Measurements from ENCODE around the gene FTL. TPM values are rescaled to one million over a fixed set of nuclear protein-coding genes. Genes with fewer than 3 reads are reported as not detected.
A peak's percentile ranks its signal among the peaks of the same experiment; 100 is the strongest.
"Not testable (repeated sequence)": the region's sequence is repeated elsewhere in the genome, so short reads cannot be mapped to it uniquely, and the experiment has no call there.

Gene FTL
- total RNA-seq, 3 donors from 2014 or later: 1,659 to 1,792 (median 1,691) TPM

DNA sequence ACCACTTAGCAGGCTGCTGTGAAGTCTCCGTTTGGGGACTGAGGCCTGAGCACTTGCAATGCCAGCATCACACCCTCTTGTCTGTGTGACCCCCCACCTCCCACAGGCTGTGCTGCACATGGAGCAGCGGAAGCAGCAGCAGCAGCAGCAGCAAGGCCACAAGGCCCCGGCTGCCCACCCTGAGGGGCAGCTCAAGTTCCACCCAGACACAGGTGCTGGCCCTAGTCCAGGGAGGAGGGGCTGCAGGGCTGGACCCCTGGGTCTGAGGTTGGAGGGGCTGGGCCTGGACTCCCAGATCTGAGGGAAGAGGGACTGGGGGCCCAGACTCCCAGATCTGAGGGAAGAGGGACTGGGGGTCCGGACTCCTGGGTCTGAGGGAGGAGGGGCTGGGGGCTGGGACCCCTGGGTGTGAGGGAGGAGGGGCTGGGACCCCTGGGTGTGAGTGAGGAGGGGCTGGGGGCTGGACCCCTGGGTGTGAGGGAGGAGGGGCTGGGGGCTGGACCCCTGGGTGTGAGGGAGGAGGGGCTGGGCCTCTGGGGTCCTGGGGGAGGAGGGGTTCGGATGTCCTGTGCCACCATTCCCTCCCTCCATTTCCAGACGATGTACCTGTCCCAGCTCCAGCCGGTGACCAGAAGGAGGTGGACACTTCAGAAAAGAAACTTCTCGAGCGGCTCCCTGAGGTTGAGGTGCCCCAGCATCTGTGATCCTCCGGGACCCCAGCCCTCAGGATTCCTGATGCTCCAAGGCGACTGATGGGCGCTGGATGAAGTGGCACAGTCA is 43.2 kb upstream of the FTL start:
- Histone ChIP-seq H3K4me1 (ENCODE audit: low read depth) (no peaks in the 10 kb centered on the region), H3K9me3 (no peaks in the 10 kb centered on the region), H3K4me3 (no peak overlapping the region), H3K36me3 (ENCODE audit: low read depth) (no peaks in the 10 kb centered on the region)
- no peak for ATAC-seq
- intact Hi-C loops (cut with DNase I, micrococcal nuclease): no loop called here
- DNase-seq: no peak
- TF ChIP-seq, protein P1, sequence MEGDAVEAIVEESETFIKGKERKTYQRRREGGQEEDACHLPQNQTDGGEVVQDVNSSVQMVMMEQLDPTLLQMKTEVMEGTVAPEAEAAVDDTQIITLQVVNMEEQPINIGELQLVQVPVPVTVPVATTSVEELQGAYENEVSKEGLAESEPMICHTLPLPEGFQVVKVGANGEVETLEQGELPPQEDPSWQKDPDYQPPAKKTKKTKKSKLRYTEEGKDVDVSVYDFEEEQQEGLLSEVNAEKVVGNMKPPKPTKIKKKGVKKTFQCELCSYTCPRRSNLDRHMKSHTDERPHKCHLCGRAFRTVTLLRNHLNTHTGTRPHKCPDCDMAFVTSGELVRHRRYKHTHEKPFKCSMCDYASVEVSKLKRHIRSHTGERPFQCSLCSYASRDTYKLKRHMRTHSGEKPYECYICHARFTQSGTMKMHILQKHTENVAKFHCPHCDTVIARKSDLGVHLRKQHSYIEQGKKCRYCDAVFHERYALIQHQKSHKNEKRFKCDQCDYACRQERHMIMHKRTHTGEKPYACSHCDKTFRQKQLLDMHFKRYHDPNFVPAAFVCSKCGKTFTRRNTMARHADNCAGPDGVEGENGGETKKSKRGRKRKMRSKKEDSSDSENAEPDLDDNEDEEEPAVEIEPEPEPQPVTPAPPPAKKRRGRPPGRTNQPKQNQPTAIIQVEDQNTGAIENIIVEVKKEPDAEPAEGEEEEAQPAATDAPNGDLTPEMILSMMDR (IDR thresholded peaks at IDR 0.05): no peak

DNA sequence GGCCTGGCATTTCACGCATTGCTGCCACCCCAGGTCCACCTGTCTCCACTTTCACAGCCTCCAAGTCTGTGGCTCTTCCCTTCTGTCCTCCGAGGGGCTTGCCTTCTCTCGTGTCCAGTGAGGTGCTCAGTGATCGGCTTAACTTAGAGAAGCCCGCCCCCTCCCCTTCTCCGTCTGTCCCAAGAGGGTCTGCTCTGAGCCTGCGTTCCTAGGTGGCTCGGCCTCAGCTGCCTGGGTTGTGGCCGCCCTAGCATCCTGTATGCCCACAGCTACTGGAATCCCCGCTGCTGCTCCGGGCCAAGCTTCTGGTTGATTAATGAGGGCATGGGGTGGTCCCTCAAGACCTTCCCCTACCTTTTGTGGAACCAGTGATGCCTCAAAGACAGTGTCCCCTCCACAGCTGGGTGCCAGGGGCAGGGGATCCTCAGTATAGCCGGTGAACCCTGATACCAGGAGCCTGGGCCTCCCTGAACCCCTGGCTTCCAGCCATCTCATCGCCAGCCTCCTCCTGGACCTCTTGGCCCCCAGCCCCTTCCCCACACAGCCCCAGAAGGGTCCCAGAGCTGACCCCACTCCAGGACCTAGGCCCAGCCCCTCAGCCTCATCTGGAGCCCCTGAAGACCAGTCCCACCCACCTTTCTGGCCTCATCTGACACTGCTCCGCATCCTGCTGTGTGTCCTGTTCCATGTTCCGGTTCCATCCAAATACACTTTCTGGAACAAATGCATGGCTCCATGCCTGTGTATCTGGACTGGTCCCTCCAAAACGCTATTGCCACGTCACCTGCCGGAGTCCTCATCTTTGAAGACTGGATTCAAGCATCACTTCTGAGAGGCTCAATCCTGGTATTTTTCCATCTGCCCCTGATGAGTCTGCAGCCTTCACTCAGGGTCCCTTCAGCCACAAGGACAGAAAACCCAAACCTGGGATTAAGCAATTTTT is 42.3 kb upstream of the FTL start:
- TF ChIP-seq, protein P1 (IDR thresholded peaks at IDR 0.05): no peak
- no peaks in the 10 kb centered on the region for H3K36me3 ChIP-seq (ENCODE audit: low read depth)
- H3K9me3 ChIP-seq: no peaks in the 10 kb centered on the region
- H3K4me3 ChIP-seq: no peak overlapping the region
- intact Hi-C loops (cut with DNase I, micrococcal nuclease): no loop called here
- DNase-seq (no peak), ATAC-seq (no peak)
- H3K4me1 ChIP-seq (ENCODE audit: low read depth): peaks cover 4% of the 10 kb centered on the region

- Histone ChIP-seq H3K4me1 (ENCODE audit: low read depth) (peaks cover 4% of the 10 kb centered on the region), H3K4me3 (no peak overlapping the region), H3K9me3 (no peaks in the 10 kb centered on the region), H3K36me3 (ENCODE audit: low read depth) (no peaks in the 10 kb centered on the region)
- intact Hi-C loops (cut with DNase I, micrococcal nuclease): no loop called here
- TF ChIP-seq, protein P1 (IDR thresholded peaks at IDR 0.05): no peak
- ATAC-seq (peak; percentile 7), DNase-seq (no peak)
These were observed 39.8 kb upstream of the FTL start for GRCh38 chr19:48925240-48925843.

GRCh38 chr19:48925890-48926289 is 39.2 kb upstream of the FTL start:
- H3K4me3 ChIP-seq; DNase-seq; H3K9me3 ChIP-seq; ATAC-seq; H3K36me3 ChIP-seq (ENCODE audit: low read depth); H3K4me1 ChIP-seq (ENCODE audit: low read depth); intact Hi-C loops (cut with DNase I, micrococcal nuclease): not testable (repeated sequence)

DNA sequence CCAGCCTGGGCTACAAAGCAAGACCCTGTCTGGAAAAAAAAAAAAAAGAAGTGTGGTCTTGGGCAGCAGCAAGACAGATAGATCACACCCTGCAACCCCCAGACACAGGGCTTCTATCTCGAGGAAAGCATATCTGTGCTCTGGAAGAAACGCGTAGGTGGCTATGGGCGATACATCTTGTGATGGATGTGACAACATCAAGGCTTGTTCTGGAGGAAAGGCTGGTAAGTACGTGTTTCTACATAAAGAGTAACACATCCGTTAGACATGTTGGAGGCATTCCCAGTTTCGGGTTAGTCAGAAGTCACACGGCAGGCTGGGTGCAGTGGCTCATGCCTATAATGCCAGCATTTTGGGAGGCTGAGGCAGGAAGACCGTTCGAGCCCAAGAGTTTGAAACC is 38.2 kb upstream of the FTL start:
- intact Hi-C loops (cut with DNase I, micrococcal nuclease): no loop called here
- TF ChIP-seq, protein P1 (IDR thresholded peaks at IDR 0.05): no peak
- Histone ChIP-seq H3K9me3 (no peaks in the 10 kb centered on the region), H3K4me1 (ENCODE audit: low read depth) (peaks cover 4% of the 10 kb centered on the region), H3K4me3 (no peak overlapping the region), H3K36me3 (ENCODE audit: low read depth) (no peaks in the 10 kb centered on the region)
- peak in 1 of 3 donors; percentile 34 for DNase-seq
- peak; percentile 57 for ATAC-seq

DNA sequence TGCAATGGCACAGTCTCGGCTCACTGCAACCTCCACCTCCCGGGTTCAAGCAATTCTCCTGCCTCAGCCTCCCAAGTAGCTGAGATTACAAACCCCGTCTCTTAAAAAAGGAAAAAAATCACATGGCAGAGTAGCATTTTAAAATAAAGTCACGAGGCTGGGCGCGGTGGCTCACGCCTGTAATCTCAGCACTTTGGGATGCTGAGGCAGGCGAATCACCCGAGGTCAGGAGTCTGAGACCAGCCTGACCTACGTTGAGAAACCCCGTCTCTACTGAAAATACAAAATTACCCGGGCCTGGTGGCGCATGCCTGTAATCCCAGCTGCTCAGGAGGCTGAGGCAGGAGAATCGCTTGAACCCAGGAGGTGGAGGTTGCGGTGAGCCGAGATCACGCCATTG is 37.4 kb upstream of the FTL start:
- intact Hi-C loops (cut with DNase I, micrococcal nuclease); ATAC-seq; H3K4me1 ChIP-seq (ENCODE audit: low read depth); H3K36me3 ChIP-seq (ENCODE audit: low read depth); DNase-seq; H3K9me3 ChIP-seq; H3K4me3 ChIP-seq: not testable (repeated sequence)

All from mucosa of descending colon (tissue), 3 donors.